GM19452 (cell line): ENCODE measurements around the gene ZP4.
"Not testable (repeated sequence)": the region's sequence is repeated elsewhere in the genome, so short reads cannot be mapped to it uniquely, and the experiment has no call there.

Experiments
- ATAC-seq: cut with Tn5 transposase; IDR thresholded peaks from one replicate; pipeline ENCODE4 v1.9.1; 2021; ENCODE audit not compliant: unreplicated experiment

Gene ZP4

DNA sequence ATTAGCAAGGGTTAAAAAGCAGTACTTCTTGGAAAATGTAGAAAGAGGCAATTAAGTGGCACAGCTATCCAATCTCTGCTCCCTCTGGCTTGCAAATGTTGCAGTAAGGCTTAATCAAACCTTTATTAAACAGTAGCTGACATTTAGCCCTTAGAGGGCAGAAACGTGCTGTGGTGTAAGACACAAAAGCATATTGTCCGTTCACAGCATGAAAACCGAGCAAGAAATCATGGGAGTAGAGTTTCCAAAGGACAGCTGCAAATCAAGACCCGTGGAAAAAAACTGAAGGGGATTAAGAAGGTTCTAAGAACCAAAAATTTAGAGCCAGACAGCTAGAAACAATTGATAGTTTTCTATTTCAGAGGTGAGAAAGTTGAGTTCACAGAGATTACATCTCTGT is 13.1 kb downstream of the ZP4 start:
- ATAC-seq: no peak

- no peak for ATAC-seq
Measured at GRCh38 chr1:237875291-237875690, 15.4 kb downstream of the ZP4 start.

GRCh38 chr1:237873487-237874211 is 17.1 kb downstream of the ZP4 start:
- no peak for ATAC-seq

DNA sequence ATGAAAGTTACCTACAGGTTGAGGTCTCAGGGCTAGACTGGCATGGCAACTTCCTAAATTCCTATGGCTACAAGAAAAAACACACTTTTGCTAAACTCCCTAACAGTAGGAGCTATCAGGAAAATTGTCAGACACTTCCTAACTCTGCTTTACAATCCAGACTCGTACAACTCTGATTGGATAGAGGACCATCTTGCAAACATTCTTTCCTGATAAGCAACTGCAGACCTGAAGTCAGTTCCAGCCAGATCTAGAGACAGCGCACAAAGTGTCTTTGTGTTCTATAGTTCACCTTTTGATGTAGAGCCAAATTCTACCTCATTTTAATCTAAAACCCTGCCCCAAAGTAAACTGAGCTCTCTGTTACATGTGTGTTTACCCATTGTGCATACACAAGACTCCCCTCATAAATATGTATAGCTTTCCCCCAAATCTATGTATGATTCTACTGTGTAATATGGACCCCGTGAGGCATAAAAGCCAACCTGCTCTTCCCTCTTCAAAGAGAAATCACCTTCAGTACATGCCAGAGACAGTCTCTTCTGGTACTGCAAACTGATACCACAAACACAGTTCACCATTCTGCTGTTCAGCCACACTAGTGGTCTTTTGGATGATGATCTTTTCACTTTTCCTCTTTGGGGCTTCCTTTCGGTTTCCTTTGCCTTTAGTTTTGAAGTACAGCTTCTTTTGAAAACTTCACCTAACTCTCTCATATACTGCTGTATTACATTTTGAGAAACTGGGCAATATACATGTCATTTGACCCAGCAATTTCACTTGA is 21.7 kb downstream of the ZP4 start:
- ATAC-seq: no peak

DNA sequence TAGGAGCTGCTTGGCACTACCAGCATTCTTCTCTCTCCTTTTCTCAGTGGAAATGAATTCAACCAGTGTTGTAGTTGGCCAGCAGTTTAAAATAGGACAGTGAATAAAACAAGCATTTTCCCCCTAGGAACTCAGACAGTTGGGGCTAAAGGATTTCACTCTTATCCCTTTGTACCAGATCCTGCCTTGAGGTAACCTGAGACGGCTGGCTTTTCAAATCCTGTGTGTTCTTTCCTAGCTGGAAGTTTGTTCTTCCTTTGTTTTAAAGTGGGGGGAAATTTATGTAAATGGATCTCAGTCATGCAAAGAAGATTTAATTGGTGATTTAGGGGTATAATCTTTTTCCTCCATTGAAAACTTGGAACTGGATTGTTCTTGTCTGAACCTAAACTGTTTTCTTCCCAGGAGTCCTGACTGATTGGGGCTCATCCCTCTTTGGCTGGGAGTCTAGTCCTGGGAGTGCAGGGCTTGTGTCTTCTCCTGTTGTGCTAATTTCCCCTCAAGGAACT is 23.3 kb downstream of the ZP4 start:
- ATAC-seq: no peak

- ATAC-seq: peak; percentile 48
Measured at GRCh38 chr1:237864338-237865244, 26.1 kb downstream of the ZP4 start.

- no peak for ATAC-seq
Measured at GRCh38 chr1:237863234-237863633, 27.5 kb downstream of the ZP4 start.

GRCh38 chr1:237861944-237862343 is 28.8 kb downstream of the ZP4 start:
- ATAC-seq: no peak

DNA sequence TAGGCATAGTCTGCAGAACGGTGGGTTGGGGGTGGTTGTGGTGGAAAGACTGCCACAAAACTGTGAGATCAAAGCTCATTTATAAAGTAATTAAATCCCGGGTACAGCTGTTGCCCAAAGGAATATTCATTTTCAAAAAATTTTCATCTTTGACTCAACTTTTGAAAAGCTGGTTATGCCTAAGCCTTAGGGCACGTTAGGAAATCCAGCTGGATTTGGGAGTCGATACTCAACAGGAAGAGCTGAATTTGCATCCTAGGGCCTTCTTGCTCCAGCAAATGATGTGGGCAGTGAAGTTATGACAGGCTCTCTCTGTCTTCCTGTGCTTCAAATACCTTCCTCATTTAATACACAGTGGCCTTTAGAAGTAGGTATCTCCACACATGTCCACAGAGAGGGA is 31.7 kb downstream of the ZP4 start:
- no peak for ATAC-seq

- no peak for ATAC-seq
Measured at GRCh38 chr1:237857455-237857854, 33.3 kb downstream of the ZP4 start.

- no peak for ATAC-seq
Measured at GRCh38 chr1:237852342-237852741, 38.4 kb downstream of the ZP4 start.

DNA sequence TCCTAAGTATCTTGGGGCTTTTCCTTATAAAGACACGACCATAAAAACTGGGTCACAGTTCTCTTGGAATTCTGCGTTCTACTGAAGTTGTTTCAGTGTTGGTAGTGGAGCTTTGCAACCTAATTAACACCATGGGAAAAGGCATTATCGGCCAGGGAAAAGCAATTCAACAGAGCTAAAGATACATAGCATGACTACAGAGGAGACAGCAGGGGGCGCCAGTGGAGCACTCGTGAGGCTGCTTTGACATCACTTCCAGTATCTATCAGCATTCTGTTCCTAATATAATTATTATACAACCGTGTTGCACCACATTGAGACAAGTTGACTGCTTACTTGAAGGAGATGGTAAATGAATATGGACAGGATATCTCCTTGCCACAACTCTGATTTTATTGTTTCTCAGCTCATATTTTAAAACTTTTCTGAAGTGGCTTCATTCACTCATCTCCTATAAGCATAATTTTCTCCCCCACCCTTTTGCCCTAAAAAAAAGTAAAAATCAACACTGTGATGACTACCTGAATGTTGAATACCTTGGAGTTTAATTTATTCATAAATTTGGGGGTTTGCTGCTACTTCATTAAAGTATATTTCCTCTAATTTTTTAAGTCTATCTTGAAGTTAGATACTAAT is 39.4 kb downstream of the ZP4 start:
- ATAC-seq: no peak

GRCh38 chr1:237843516-237843915 is 47.2 kb downstream of the ZP4 start:
- not testable (repeated sequence) for ATAC-seq

- ATAC-seq: no peak
Measured at GRCh38 chr1:237841485-237841884, 49.2 kb downstream of the ZP4 start.

- no peak for ATAC-seq
Measured at GRCh38 chr1:237838904-237839534, 51.7 kb downstream of the ZP4 start.

GRCh38 chr1:237838320-237838719 is 52.4 kb downstream of the ZP4 start:
- ATAC-seq: no peak

DNA sequence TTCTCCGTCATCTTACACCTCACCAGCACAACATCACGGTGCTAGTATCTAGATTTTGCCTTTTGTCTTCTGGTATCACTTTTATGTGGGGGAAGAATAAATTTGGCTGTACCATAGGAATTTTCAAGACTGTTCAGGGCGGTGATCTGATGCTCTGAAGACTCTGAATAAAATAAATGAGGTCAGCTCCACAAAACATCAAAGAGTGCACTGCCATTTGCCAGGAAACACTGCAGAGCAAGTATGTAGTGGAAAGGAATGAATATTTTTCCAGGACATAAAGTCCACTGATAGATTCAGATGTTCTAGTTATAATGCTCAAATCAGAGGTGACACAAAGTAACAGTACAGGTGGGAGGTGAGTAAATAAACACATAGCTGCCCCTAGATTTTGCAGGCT is 56.3 kb downstream of the ZP4 start:
- ATAC-seq: no peak

GRCh38 chr1:237834048-237834447 is 56.7 kb downstream of the ZP4 start:
- ATAC-seq: no peak

DNA sequence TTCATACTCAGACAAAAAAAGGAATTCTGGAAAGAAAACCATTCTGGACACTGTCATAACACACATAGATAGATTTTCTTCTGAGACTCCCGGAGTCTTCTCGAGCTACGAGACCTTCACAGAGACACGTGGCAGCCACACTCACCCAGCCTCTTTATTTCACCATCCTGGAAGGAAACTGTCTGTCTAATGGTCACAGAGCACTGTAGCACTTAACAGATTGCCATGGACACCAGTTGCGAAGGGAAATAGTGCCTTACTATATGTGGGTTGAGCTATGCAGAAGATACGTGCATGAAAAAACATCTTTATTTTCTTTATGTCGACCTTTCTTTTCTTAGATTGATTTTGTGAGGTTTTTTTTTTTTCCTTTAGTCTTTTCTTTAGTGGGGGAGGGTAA is 57.9 kb downstream of the ZP4 start:
- ATAC-seq: no peak
